ENCODE results near the gene ASXL1. TPM values are rescaled to one million over a fixed set of nuclear protein-coding genes. Genes with fewer than 3 reads are reported as not detected.
"Not testable (repeated sequence)": the region's sequence is repeated elsewhere in the genome, so short reads cannot be mapped to it uniquely, and the experiment has no call there.

ASXL1 gene
- total RNA-seq, 2 donors from 2014 or later, result 74.5 to 135 TPM

DNA sequence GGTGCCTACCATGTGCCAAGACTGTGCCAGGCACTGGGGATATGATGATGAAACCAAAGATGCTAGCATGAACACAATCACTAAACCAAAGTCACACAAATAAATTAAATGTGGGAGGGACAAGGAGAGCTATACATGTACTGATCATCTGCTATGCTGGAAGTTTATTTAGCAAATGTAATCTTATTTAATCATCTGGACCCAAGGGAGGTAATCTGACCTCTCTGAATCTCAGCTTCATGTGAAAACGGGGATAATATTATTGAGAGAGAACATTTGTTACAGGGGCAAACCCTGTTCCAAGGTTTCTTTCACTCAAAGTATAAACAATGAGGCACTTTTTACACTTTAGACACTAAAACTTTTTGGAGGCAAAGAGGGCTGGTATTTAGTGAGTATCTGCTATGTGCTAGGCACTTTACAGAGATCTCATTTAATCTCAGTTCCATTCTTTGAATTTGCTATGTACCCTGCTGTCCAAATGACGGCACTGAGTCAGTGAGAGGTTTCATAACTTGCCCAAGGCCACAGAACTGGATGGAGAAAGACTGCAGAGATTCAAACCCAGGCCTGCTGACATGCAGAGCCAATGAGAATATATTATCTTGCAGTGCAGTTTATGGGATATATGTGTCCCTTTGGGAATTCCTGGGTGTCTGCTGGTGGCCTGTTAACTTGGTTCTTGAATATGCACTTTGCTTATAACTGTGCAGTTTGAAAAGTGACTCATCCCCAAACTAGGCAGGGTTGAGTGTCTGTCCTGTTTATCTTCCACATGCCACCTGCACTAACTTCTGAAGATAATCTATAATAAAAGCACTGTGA lies 3.3 kb upstream of the ASXL1 start:
- Histone ChIP-seq H3K9me3 (no peaks in the 10 kb centered on the region), H3K27ac (no peak overlapping the region)
- ATAC-seq (ENCODE audit: insufficient number of reproducible peaks, low FRiP score, low read depth), result no peak

GRCh38 chr20:32355417-32355841 lies 2.7 kb upstream of the ASXL1 start:
- peak overlapping the region in 1 of 2 donors; percentile 94 for H3K27ac ChIP-seq
- ATAC-seq (ENCODE audit: insufficient number of reproducible peaks, low FRiP score, low read depth) (no peak), DNase-seq (ENCODE audit: low spot score) (no peak)
- peaks cover 14 to 23% of the 10 kb centered on the region in 2 donors for H3K4me1 ChIP-seq (ENCODE audit: control insufficient read depth in 1 of 2, low read depth in 2 of 2)
- no peaks in the 10 kb centered on the region for H3K9me3 ChIP-seq
- no peak for TF ChIP-seq CTCF (IDR thresholded peaks at IDR 0.05)
- H3K4me3 ChIP-seq, result no peak overlapping the region
- H3K27me3 ChIP-seq (replicated peaks; ENCODE audit: insufficient read depth), result no peaks in the 10 kb centered on the region
- no peaks in the 10 kb centered on the region for H3K36me3 ChIP-seq

More for the DNA sequence above, 3.3 kb upstream of the ASXL1 start:
- Histone ChIP-seq H3K4me3 (no peak overlapping the region), H3K4me1 (ENCODE audit: control insufficient read depth in 1 of 2, low read depth in 2 of 2) (peaks cover 8 to 17% of the 10 kb centered on the region in 2 donors), H3K27me3 (replicated peaks; ENCODE audit: insufficient read depth) (no peaks in the 10 kb centered on the region), H3K36me3 (no peaks in the 10 kb centered on the region)
- no peak for DNase-seq (ENCODE audit: low spot score)
- no peak for TF ChIP-seq CTCF (IDR thresholded peaks at IDR 0.05)

DNA sequence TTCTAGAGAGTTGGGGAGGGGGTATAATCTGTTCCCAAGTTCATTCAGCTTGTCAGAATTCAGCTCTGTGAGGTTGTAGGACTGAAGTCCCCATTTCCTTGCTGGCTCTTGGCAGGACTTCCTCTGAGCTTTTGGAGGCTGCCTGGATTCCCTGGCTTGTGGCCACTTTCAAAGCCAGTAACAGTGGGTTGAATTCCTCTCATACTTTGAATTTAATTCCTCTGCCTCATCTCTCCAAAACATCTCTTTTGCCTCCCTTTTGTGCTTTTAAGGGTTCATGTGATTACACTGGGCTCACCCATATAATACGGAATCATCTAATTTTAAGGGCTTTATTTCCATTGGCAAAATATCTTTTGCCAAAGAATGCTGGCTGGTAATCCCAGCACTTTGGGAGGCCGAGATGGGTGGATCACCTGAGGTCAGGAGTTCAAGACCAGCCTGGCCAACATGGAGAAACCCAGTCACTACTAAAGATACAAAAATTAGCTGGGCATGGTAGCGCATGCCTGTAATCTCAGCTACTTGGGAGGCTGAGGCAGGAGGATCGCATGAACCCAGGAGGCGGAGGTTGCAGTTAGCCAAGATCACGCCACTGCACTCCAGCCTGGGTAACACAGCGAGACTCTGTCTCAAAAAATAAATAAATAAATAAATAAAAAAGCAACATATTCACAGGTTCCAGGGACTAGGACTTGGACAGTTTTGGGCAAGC lies 2.1 kb upstream of the ASXL1 start:
- Histone ChIP-seq H3K27ac (peak overlapping the region in 1 of 2 donors; percentile 94), H3K4me1 (ENCODE audit: control insufficient read depth in 1 of 2, low read depth in 2 of 2) (peaks cover 16 to 29% of the 10 kb centered on the region in 2 donors)
- not testable (repeated sequence) for H3K36me3 ChIP-seq; H3K9me3 ChIP-seq; ATAC-seq (ENCODE audit: insufficient number of reproducible peaks, low FRiP score, low read depth); DNase-seq (ENCODE audit: low spot score); H3K27me3 ChIP-seq (replicated peaks; ENCODE audit: insufficient read depth); H3K4me3 ChIP-seq

GRCh38 chr20:32356622-32357374 lies 1.3 kb upstream of the ASXL1 start:
- peaks cover 17 to 35% of the 10 kb centered on the region in 2 donors for H3K4me1 ChIP-seq (ENCODE audit: control insufficient read depth in 1 of 2, low read depth in 2 of 2)
- no peaks in the 10 kb centered on the region for H3K36me3 ChIP-seq
- H3K27ac ChIP-seq, result peak overlapping the region; percentile 94 to 97
- no peaks in the 10 kb centered on the region for H3K27me3 ChIP-seq (replicated peaks; ENCODE audit: insufficient read depth)
- H3K9me3 ChIP-seq, result no peaks in the 10 kb centered on the region
- ATAC-seq (ENCODE audit: insufficient number of reproducible peaks, low FRiP score, low read depth) (no peak), DNase-seq (ENCODE audit: low spot score) (no peak)
- peak overlapping the region; percentile 95 for H3K4me3 ChIP-seq
- TF ChIP-seq CTCF (IDR thresholded peaks at IDR 0.05), result no peak

- H3K27me3 ChIP-seq (replicated peaks; ENCODE audit: insufficient read depth), result no peaks in the 10 kb centered on the region
- DNase-seq (ENCODE audit: low spot score) (no peak), ATAC-seq (ENCODE audit: insufficient number of reproducible peaks, low FRiP score, low read depth) (no peak)
- peak overlapping the region; percentile 94 to 97 for H3K27ac ChIP-seq
- H3K9me3 ChIP-seq, result no peaks in the 10 kb centered on the region
- H3K4me3 ChIP-seq, result peak overlapping the region; percentile 95
- H3K36me3 ChIP-seq, result no peaks in the 10 kb centered on the region
- TF ChIP-seq CTCF (IDR thresholded peaks at IDR 0.05), result no peak
- H3K4me1 ChIP-seq (ENCODE audit: control insufficient read depth in 1 of 2, low read depth in 2 of 2), result peaks cover 22 to 41% of the 10 kb centered on the region in 2 donors
Measured at GRCh38 chr20:32357375-32357868, 709 bp upstream of the ASXL1 start.
